ENCODE data around the gene PLEKHG4B.
"Not testable (repeated sequence)": the region's sequence is repeated elsewhere in the genome, so short reads cannot be mapped to it uniquely, and the experiment has no call there.

The PLEKHG4B gene

GRCh38 chr5:157801-158200, 65.8 kb downstream of the PLEKHG4B start:
- no peak for DNase-seq

DNA sequence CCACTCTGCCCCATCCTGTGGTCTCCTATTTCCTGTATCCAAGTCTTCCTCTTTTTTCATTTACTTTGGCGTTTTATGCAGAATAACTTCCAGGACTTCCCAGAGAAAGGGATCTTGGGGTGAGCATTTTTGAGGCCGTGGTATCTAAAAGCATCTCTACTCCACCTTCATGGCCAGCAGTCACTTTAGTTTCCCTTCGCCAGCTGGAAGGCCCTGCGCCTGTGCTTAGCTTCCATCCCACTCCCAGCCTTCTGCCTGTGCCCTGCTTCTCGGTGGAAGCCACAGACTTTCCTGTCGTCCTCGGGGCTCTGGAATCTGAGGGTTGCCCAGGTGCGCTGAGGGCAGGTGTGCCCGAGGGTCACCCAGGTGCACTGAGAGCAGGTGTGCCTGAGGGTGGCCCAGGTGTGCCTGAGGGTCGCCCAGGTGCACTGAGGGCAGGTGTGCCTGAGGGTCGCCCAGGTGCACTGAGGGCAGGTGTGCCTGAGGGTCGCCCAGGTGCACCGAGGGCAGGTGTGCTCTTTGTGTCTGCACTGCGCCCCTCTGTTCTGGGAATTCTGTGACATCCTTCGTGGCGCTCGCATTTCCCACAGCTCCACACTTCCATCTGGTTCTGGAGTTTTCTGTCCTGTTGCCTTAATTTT, 67.0 kb downstream of the PLEKHG4B start:
- DNase-seq = no peak

GRCh38 chr5:159448-160172, 67.6 kb downstream of the PLEKHG4B start:
- no peak for DNase-seq

DNA sequence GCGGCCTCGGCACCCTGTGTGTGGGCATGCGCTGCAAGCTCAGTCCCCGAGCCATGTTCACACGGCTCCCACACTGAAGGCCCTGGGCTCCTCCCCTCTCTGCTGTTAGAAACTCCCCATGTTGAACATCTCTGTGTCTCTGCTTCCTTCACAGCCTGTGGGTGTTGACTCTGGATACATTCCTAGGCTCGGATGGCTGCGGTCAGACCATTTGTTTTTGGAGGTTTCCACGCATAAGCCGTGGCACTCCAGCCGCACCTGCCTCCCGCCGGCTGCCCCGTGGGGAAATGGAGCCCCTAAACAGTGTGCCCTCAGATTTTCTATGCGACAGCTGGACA, 68.2 kb downstream of the PLEKHG4B start:
- no peak for DNase-seq

GRCh38 chr5:160921-161802, 69.2 kb downstream of the PLEKHG4B start:
- no peak for DNase-seq

- no peak for DNase-seq
Measured at GRCh38 chr5:161803-162110, 69.8 kb downstream of the PLEKHG4B start.

DNA sequence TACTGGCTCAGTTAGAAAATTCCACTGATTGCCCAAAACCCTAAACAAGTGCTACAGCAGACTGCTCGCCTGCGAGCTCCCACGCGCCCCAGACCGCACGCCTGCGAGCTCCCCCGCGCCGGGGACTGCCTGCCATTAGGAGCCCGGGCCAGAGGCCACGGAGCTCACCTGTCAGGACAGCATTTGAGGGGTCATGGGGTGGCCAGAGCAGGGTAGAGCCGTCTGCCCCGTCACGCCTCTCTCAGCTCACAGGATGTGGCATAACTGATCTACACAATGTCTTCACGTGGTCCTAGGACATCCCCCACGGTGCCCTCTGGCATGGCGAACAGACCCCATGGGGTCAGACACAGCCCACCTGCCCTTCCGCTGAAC, 70.2 kb downstream of the PLEKHG4B start:
- no peak for DNase-seq

GRCh38 chr5:162565-163337, 70.8 kb downstream of the PLEKHG4B start:
- no peak for DNase-seq

DNA sequence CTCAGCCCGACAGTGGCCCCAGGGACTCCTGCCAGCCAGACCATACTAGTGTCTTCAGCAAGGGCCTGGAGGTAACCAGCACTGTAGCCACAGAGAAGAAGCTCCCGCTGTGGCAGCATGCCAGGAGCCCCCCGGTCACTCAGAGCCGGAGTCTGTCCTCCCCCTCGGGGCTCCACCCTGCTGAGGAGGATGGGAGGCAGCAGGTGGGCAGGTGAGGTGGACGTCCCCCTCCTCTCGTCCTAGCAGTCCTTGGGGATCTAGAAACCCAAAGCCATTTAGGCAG, 71.3 kb downstream of the PLEKHG4B start:
- DNase-seq = no peak

DNA sequence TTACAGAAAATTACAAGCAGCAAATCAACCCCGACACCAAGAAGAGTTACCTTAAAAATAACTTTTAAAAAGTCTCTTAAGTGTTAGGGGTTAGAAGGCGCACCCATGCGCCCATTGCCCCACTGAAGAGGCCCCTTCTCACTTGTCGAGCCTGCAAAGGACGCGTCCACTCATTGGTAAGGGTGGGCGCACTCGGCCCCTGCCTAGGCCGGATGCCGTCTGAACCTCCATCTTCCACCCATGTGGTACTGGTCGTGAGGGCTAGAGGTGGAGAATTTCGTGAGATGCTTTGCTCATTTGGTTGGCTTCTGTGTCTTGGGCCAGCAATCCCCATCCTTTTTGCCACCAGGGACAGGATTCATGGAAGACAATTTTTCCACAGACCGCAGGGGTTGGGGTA, 71.9 kb downstream of the PLEKHG4B start:
- no peak for DNase-seq

DNA sequence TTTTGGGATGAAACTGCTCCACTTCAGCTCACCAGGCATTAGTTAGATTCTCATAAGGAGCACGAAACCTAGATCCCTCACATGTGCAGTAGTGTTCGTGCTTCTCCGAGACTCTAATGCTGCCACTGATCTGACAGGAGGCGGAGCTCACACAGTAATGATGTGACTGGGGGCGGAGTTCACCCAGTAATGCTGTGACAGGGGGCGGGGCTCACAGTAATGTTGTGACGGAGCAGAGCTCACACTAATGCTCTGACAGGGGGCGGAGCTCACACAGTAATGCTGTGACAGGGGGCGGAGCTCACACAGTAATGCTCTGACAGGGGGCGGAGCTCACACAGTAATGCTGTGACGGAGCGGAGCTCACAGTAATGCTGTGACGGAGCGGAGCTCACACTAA, 72.3 kb downstream of the PLEKHG4B start:
- no peak for DNase-seq

DNA sequence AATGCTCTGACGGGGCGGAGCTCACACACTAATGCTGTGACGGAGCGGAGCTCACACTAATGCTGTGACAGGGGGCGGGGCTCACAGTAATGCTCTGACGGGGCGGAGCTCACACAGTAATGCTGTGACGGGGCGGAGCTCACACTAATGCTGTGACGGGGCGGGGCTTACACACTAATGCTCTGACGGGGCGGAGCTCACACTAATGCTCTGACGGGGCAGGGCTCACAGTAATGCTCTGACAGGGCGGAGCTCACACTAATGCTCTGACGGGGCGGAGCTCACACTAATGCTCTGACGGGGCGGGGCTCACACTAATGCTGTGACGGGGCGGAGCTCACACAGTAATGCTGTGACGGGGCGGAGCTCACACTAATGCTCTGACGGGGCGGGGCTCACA, 72.8 kb downstream of the PLEKHG4B start:
- not testable (repeated sequence) for DNase-seq

GRCh38 chr5:166441-167372, 74.7 kb downstream of the PLEKHG4B start:
- DNase-seq = no peak

GRCh38 chr5:167511-167910, 75.5 kb downstream of the PLEKHG4B start:
- DNase-seq = no peak

- DNase-seq = no peak
Measured at GRCh38 chr5:167982-168660, 76.2 kb downstream of the PLEKHG4B start.

- no peak for DNase-seq
Measured at GRCh38 chr5:169071-169727, 77.2 kb downstream of the PLEKHG4B start.

DNA sequence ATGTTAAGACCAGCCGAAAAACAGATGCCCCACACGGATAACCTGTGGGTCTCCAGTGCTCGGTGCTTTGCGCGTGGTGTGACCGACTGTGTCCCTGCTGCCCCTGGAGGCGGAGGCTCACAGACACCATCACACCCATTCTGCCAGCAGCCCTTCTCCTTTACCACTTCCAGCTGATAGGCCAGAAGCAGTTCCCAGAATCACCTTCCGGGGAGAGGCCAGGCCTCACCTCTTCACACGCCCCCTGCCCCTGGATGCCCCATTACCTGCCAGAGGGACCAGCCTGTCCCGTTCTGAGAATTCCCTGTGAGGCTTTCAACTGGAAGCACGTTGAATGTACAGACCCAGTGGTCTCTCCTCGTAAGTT, 77.7 kb downstream of the PLEKHG4B start:
- DNase-seq = no peak

DNA sequence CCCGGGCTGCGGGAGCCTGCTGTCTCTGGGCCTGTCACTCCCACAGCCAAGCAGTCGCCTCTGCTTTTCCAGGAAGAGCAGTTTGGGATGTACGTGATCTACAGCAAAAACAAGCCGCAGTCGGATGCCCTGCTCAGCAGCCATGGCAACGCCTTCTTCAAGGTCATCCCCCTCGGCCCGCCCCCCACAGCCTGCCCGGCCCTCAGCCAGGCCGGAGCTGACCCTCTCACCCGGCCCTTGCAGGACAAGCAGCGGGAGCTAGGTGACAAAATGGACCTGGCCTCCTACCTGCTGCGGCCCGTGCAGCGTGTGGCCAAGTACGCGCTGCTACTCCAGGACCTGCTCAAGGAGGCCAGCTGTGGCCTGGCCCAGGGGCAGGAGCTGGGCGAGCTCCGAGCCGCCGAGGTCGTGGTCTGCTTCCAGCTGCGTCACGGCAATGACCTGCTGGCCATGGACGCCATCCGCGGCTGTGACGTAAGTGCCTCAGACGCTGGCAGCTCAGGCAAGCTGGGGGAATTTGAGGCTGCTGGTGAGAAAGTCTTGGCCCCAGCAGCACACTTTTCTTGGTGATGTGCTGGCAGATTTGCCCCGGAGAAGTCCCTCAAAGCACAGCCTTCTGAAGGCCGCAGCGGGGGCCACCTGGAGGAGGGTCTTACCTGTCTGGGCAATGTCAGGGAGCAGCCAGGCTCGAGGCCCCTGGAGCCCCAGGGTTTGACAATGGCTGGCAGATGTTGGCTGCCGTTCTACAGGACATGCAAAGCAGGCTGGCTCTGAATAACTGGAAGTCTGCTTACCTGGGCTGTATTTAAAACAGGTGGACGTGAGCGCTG, 79.2 kb downstream of the PLEKHG4B start:
- no peak for DNase-seq

- no peak for DNase-seq
Measured at GRCh38 chr5:171801-172331, 79.9 kb downstream of the PLEKHG4B start.

GRCh38 chr5:172421-172820, 80.5 kb downstream of the PLEKHG4B start:
- no peak for DNase-seq

All from activated CD4-positive, alpha-beta T cell treated with anti-CD3 and anti-CD28 coated beads, Interleukin-2, Interleukin-6, amounts not matched to agents 100 ng/mL and 50 ng/mL, durations not matched to agents 16 hours and 8 hours (primary cell).